GM23338 (cell line): ENCODE measurements around the gene CACNA1B. TPM values are rescaled to one million over a fixed set of nuclear protein-coding genes. Genes with fewer than 3 reads are reported as not detected.

Source experiments
- ATAC-seq: fragments of 200-7000 bp; cut with Tn5 transposase; 3 replicates; pipeline ENCODE4 v1.9.1; 2020
- DNase-seq: peaks from one replicate; pipeline ENCODE4 v3.0.0-alpha.2; 2015; ENCODE audit warnings: low spot score
- H2AFZ ChIP-seq: fragments of 200-600 bp; sonication (generic); 2 replicates; pipeline ENCODE4 v1.8.0; 2016; ENCODE audit warnings: antibody characterized with exemption, mild to moderate bottlenecking, moderate library complexity
- H3F3A ChIP-seq: fragments of 200-600 bp; sonication (generic); replicated peaks from 2 replicates; pipeline ENCODE4 v1.8.0; 2017; ENCODE audit warnings: antibody characterized with exemption, mixed run types, low read depth
- H3K27ac ChIP-seq: fragments of 200-600 bp; sonication (generic); 2 replicates; pipeline ENCODE4 v1.6.1; 2016; ENCODE audit warnings: low read depth
- H3K27me3 ChIP-seq: fragments of 200-600 bp; sonication (generic); 2 replicates; pipeline ENCODE4 v1.8.0; 2016; ENCODE audit warnings: mild to moderate bottlenecking, mixed run types, moderate library complexity; ENCODE audit not compliant: insufficient read depth
- H3K36me3 ChIP-seq: fragments of 200-600 bp; sonication (generic); 2 replicates; pipeline ENCODE4 v1.8.0; 2016; ENCODE audit warnings: mild to moderate bottlenecking; ENCODE audit not compliant: insufficient read depth
- H3K4me1 ChIP-seq: fragments of 200-600 bp; sonication (generic); 2 replicates; pipeline ENCODE4 v1.8.0; 2016; ENCODE audit warnings: mild to moderate bottlenecking, moderate library complexity; ENCODE audit not compliant: insufficient read depth
- H3K4me2 ChIP-seq: fragments of 200-600 bp; sonication (generic); 2 replicates; pipeline ENCODE4 v1.7.1; 2017; ENCODE audit warnings: mixed run types
- H3K4me3 ChIP-seq: fragments of 200-600 bp; sonication (generic); 2 replicates; pipeline ENCODE4 v1.6.1; 2016; ENCODE audit warnings: mixed run types
- H3K79me2 ChIP-seq: fragments of 200-600 bp; sonication (generic); replicated peaks from 2 replicates; pipeline ENCODE4 v1.8.0; 2017; ENCODE audit warnings: mild to moderate bottlenecking; ENCODE audit not compliant: insufficient read depth
- H3K9me2 ChIP-seq: fragments of 200-600 bp; sonication (generic); 2 replicates; pipeline ENCODE4 v1.8.0; 2017; ENCODE audit not compliant: insufficient read depth
- H4K20me1 ChIP-seq: fragments of 200-600 bp; sonication (generic); replicated peaks from 2 replicates; pipeline ENCODE4 v1.8.0; 2017; ENCODE audit warnings: mild to moderate bottlenecking; ENCODE audit not compliant: insufficient read depth
- H3K27ac Mint-ChIP-seq: 2 replicates; pipeline ENCODE4 v1.8.0; 2020; ENCODE audit warnings: inconsistent platforms, mild to moderate bottlenecking, moderate library complexity, mixed read lengths
- H3K27me3 Mint-ChIP-seq: 3 replicates; pipeline ENCODE4 v1.8.0; 2022; ENCODE audit warnings: low read depth, mild to moderate bottlenecking, moderate library complexity, mixed read lengths, inconsistent platforms; ENCODE audit not compliant: insufficient read depth, poor library complexity
- H3K36me3 Mint-ChIP-seq: 3 replicates; pipeline ENCODE4 v1.8.0; 2021; ENCODE audit warnings: low read depth, mild to moderate bottlenecking, inconsistent platforms, moderate library complexity, mixed read lengths
- H3K4me1 Mint-ChIP-seq: 3 replicates; pipeline ENCODE4 v1.8.0; 2020; ENCODE audit warnings: mild to moderate bottlenecking, inconsistent platforms, mixed read lengths
- H3K4me3 Mint-ChIP-seq: 3 replicates; pipeline ENCODE4 v1.8.0; 2021; ENCODE audit warnings: moderate library complexity, mild to moderate bottlenecking, inconsistent platforms, mixed read lengths
- H3K9me3 Mint-ChIP-seq: 3 replicates; pipeline ENCODE4 v1.8.0; 2020; ENCODE audit warnings: moderate library complexity, mild to moderate bottlenecking, inconsistent platforms, mixed read lengths
- CREB1 ChIP-seq: fragments of 250-450 bp; sonication (Bioruptor Pico); IDR thresholded peaks from 2 replicates; pipeline ENCODE4 v1.5.0; 2020; ENCODE audit warnings: low read depth, mild to moderate bottlenecking, moderate library complexity
- EZH2 ChIP-seq: fragments of 200-600 bp; sonication (generic); IDR thresholded peaks from one replicate; pipeline ENCODE4 v1.8.0; 2017; ENCODE audit warnings: antibody characterized with exemption, mild to moderate bottlenecking, low read depth; ENCODE audit not compliant: unreplicated experiment
- EZH2phosphoT487 ChIP-seq: fragments of 200-600 bp; sonication (generic); IDR thresholded peaks from one replicate; pipeline ENCODE4 v1.8.1; 2018; ENCODE audit warnings: antibody characterized with exemption; ENCODE audit not compliant: unreplicated experiment
- JUNB ChIP-seq: IDR thresholded peaks from one replicate; pipeline ENCODE4 v1.6.1; 2016; ENCODE audit warnings: antibody characterized with exemption; ENCODE audit not compliant: unreplicated experiment
- NANOG ChIP-seq: IDR thresholded peaks from 2 replicates; pipeline ENCODE4 v1.6.1; 2016; ENCODE audit warnings: antibody characterized with exemption, borderline replicate concordance
- POLR2AphosphoS5 ChIP-seq: IDR thresholded peaks from 2 replicates; pipeline ENCODE4 v1.6.1; 2016; ENCODE audit warnings: antibody characterized with exemption, low read depth
- STAT1 ChIP-seq: IDR thresholded peaks from one replicate; pipeline ENCODE4 v1.6.1; 2016; ENCODE audit warnings: antibody characterized with exemption; ENCODE audit not compliant: unreplicated experiment
- ZNF114 ChIP-seq: fragments of 250-450 bp; sonication (Bioruptor Pico); IDR thresholded peaks from 2 replicates; pipeline ENCODE4 v1.5.0; 2020; ENCODE audit warnings: mild to moderate bottlenecking, moderate library complexity
- ZNF331 ChIP-seq: fragments of 250-450 bp; sonication (Bioruptor Pico); IDR thresholded peaks from 2 replicates; pipeline ENCODE4 v1.5.0; 2020; ENCODE audit warnings: low read depth, mild to moderate bottlenecking, moderate library complexity
- polyA plus RNA-seq: library from polyadenylated mRNA; unstranded; fragments of >200 nt; fragmentation: Nextera tagmentation; extraction: Ambion mirVana; gene quantifications from 2 replicates; pipeline ENCODE4 v1.2.1, GENCODE V29; 2016
- total RNA-seq: library from RNA; depleted of rRNA; stranded (reverse); fragments of >200 nt; shearing (Covaris generic); gene quantifications from 2 replicates; pipeline ENCODE4 v1.2.3, GENCODE V29; 2014
- TF ChIP-seq, protein P1 (sequence below), 2 experiments: fragments of 200-600 bp in 1 of 2; sonication (generic) in 1 of 2; conservative IDR thresholded peaks; 2 replicates each; pipeline versions ENCODE4 v1.5.1 to v1.6.1; 2016 to 2017; ENCODE audit warnings: antibody characterized with exemption in 2 of 2, low read depth in 2 of 2, mild to moderate bottlenecking in 2 of 2, moderate library complexity in 1 of 2
- TF ChIP-seq, protein P2 (sequence below): IDR thresholded peaks from one replicate; pipeline ENCODE4 v1.6.1; 2018; ENCODE audit warnings: antibody characterized with exemption; ENCODE audit not compliant: unreplicated experiment
- TF ChIP-seq, protein P3 (sequence below): fragments of 250-450 bp; sonication (Bioruptor Pico); IDR thresholded peaks from 2 replicates; pipeline ENCODE4 v1.5.0; 2020; ENCODE audit warnings: mild to moderate bottlenecking, moderate library complexity
- TF ChIP-seq, protein P4 (sequence below): IDR thresholded peaks from 2 replicates; pipeline ENCODE4 v1.6.1; 2016; ENCODE audit warnings: antibody characterized with exemption

The CACNA1B gene
- total and polyA plus RNA-seq, 2 experiments from 2014 or later, result 1.1 to 10.4 TPM

DNA sequence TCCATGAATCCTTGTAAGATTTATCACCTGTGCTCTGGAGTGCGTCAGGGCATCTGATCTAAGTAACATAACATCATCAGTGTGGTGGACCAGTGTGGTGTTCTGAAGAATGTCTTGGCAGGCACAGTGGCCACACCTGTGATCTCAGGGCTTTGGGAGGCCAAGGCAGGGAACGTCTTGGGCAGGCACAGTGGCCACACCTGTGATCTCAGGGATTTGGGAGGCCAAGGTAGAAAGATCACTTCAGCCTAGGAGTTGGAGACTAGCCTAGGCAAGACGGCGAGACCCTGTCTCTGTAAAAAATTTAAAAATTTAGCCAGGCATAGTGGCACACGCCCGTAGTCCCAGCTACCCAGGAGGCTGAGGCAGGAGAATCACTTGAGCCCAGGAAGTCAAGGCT is 185.5 kb downstream of the CACNA1B start:
- Histone ChIP-seq H3K36me3 (peaks cover 7% of the 10 kb centered on the region; the same call in 1 of the 2 replicates), H3K4me3 (no peak overlapping the region), H3F3A (no peaks in the 10 kb centered on the region), H3K9me2 (no peaks in the 10 kb centered on the region), H3K4me1 (peaks cover 3% of the 10 kb centered on the region; the same call in 1 of the 2 replicates), H3K27ac (no peak overlapping the region), H3K4me2 (no peak overlapping the region), H2AFZ (no peak overlapping the region), H3K79me2 (no peaks in the 10 kb centered on the region), H4K20me1 (no peaks in the 10 kb centered on the region), H3K27me3 (no peaks in the 10 kb centered on the region)
- Mint-ChIP-seq H3K9me3 (no peaks in the 10 kb centered on the region), H3K27ac (no peak overlapping the region), H3K4me3 (no peak overlapping the region), H3K36me3 (peaks cover 53% of the 10 kb centered on the region), H3K4me1 (peaks cover 14% of the 10 kb centered on the region), H3K27me3 (peaks cover 5% of the 10 kb centered on the region)
- no peak for TF ChIP-seq EZH2
- TF ChIP-seq EZH2phosphoT487, result no peak
- TF ChIP-seq, protein P1, sequence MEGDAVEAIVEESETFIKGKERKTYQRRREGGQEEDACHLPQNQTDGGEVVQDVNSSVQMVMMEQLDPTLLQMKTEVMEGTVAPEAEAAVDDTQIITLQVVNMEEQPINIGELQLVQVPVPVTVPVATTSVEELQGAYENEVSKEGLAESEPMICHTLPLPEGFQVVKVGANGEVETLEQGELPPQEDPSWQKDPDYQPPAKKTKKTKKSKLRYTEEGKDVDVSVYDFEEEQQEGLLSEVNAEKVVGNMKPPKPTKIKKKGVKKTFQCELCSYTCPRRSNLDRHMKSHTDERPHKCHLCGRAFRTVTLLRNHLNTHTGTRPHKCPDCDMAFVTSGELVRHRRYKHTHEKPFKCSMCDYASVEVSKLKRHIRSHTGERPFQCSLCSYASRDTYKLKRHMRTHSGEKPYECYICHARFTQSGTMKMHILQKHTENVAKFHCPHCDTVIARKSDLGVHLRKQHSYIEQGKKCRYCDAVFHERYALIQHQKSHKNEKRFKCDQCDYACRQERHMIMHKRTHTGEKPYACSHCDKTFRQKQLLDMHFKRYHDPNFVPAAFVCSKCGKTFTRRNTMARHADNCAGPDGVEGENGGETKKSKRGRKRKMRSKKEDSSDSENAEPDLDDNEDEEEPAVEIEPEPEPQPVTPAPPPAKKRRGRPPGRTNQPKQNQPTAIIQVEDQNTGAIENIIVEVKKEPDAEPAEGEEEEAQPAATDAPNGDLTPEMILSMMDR (conservative IDR thresholded peaks at IDR 0.05; ENCODE audit: low read depth in 2 of 2), result no peak
- TF ChIP-seq, protein P2, sequence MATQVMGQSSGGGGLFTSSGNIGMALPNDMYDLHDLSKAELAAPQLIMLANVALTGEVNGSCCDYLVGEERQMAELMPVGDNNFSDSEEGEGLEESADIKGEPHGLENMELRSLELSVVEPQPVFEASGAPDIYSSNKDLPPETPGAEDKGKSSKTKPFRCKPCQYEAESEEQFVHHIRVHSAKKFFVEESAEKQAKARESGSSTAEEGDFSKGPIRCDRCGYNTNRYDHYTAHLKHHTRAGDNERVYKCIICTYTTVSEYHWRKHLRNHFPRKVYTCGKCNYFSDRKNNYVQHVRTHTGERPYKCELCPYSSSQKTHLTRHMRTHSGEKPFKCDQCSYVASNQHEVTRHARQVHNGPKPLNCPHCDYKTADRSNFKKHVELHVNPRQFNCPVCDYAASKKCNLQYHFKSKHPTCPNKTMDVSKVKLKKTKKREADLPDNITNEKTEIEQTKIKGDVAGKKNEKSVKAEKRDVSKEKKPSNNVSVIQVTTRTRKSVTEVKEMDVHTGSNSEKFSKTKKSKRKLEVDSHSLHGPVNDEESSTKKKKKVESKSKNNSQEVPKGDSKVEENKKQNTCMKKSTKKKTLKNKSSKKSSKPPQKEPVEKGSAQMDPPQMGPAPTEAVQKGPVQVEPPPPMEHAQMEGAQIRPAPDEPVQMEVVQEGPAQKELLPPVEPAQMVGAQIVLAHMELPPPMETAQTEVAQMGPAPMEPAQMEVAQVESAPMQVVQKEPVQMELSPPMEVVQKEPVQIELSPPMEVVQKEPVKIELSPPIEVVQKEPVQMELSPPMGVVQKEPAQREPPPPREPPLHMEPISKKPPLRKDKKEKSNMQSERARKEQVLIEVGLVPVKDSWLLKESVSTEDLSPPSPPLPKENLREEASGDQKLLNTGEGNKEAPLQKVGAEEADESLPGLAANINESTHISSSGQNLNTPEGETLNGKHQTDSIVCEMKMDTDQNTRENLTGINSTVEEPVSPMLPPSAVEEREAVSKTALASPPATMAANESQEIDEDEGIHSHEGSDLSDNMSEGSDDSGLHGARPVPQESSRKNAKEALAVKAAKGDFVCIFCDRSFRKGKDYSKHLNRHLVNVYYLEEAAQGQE, result no peak
- TF ChIP-seq, protein P3, sequence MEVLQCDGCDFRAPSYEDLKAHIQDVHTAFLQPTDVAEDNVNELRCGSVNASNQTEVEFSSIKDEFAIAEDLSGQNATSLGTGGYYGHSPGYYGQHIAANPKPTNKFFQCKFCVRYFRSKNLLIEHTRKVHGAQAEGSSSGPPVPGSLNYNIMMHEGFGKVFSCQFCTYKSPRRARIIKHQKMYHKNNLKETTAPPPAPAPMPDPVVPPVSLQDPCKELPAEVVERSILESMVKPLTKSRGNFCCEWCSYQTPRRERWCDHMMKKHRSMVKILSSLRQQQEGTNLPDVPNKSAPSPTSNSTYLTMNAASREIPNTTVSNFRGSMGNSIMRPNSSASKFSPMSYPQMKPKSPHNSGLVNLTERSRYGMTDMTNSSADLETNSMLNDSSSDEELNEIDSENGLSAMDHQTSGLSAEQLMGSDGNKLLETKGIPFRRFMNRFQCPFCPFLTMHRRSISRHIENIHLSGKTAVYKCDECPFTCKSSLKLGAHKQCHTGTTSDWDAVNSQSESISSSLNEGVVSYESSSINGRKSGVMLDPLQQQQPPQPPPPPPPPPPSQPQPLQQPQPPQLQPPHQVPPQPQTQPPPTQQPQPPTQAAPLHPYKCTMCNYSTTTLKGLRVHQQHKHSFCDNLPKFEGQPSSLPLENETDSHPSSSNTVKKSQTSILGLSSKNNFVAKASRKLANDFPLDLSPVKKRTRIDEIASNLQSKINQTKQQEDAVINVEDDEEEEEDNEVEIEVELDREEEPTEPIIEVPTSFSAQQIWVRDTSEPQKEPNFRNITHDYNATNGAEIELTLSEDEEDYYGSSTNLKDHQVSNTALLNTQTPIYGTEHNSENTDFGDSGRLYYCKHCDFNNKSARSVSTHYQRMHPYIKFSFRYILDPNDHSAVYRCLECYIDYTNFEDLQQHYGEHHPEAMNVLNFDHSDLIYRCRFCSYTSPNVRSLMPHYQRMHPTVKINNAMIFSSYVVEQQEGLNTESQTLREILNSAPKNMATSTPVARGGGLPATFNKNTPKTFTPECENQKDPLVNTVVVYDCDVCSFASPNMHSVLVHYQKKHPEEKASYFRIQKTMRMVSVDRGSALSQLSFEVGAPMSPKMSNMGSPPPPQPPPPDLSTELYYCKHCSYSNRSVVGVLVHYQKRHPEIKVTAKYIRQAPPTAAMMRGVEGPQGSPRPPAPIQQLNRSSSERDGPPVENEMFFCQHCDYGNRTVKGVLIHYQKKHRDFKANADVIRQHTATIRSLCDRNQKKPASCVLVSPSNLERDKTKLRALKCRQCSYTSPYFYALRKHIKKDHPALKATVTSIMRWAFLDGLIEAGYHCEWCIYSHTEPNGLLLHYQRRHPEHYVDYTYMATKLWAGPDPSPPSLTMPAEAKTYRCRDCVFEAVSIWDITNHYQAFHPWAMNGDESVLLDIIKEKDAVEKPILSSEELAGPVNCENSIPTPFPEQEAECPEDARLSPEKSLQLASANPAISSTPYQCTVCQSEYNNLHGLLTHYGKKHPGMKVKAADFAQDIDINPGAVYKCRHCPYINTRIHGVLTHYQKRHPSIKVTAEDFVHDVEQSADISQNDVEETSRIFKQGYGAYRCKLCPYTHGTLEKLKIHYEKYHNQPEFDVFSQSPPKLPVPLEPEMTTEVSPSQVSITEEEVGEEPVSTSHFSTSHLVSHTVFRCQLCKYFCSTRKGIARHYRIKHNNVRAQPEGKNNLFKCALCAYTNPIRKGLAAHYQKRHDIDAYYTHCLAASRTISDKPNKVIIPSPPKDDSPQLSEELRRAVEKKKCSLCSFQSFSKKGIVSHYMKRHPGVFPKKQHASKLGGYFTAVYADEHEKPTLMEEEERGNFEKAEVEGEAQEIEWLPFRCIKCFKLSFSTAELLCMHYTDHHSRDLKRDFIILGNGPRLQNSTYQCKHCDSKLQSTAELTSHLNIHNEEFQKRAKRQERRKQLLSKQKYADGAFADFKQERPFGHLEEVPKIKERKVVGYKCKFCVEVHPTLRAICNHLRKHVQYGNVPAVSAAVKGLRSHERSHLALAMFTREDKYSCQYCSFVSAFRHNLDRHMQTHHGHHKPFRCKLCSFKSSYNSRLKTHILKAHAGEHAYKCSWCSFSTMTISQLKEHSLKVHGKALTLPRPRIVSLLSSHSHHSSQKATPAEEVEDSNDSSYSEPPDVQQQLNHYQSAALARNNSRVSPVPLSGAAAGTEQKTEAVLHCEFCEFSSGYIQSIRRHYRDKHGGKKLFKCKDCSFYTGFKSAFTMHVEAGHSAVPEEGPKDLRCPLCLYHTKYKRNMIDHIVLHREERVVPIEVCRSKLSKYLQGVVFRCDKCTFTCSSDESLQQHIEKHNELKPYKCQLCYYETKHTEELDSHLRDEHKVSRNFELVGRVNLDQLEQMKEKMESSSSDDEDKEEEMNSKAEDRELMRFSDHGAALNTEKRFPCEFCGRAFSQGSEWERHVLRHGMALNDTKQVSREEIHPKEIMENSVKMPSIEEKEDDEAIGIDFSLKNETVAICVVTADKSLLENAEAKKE (CRISPR knock-in tag), result no peak
- TF ChIP-seq STAT1, result no peak
- no peak for TF ChIP-seq ZNF331 (CRISPR knock-in tag)
- TF ChIP-seq NANOG, result no peak
- TF ChIP-seq, protein P4, sequence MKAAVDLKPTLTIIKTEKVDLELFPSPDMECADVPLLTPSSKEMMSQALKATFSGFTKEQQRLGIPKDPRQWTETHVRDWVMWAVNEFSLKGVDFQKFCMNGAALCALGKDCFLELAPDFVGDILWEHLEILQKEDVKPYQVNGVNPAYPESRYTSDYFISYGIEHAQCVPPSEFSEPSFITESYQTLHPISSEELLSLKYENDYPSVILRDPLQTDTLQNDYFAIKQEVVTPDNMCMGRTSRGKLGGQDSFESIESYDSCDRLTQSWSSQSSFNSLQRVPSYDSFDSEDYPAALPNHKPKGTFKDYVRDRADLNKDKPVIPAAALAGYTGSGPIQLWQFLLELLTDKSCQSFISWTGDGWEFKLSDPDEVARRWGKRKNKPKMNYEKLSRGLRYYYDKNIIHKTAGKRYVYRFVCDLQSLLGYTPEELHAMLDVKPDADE, result no peak
- TF ChIP-seq CREB1, result no peak
- no peak for TF ChIP-seq POLR2AphosphoS5
- TF ChIP-seq ZNF114 (CRISPR knock-in tag), result no peak
- TF ChIP-seq JUNB, result no peak
- no peak for ATAC-seq
- DNase-seq, result no peak
